Measurements from ENCODE around the gene GPR37L1. TPM values are rescaled to one million over a fixed set of nuclear protein-coding genes. Genes with fewer than 3 reads are reported as not detected.

The GPR37L1 gene
- total and polyA plus RNA-seq, 10 of the 15 experiments (the other 5 are each of a cell fraction or from before 2014, with no cell fraction given) = under 0.01 to 0.08 (median 0.02) TPM; not detected in 5

GRCh38 chr1:202129453-202130296 is 7.0 kb downstream of the GPR37L1 start:
- no peak overlapping the region for H2AFZ ChIP-seq (ENCODE audit: control insufficient read depth, low read depth, low read length)
- H3K79me2 ChIP-seq (ENCODE audit: control insufficient read depth, insufficient read depth, low read length) = no peaks in the 10 kb centered on the region
- H3K27me3 ChIP-seq (replicated peaks in 1 of 2; ENCODE audit: control insufficient read depth in 2 of 2, insufficient read depth in 2 of 2, low read length in 1 of 2) = no peaks in the 10 kb centered on the region; a peak in 2 of 4 replicates
- TF ChIP-seq PAX8 (IDR thresholded peaks at IDR 0.05) = no peak
- TF ChIP-seq MAX (IDR thresholded peaks at IDR 0.05; ENCODE audit: low read depth, low read length) = no peak
- TF ChIP-seq FOXM1 (IDR thresholded peaks at IDR 0.05; ENCODE audit: low read depth, low read length) = no peak
- no peak for TF ChIP-seq MLLT1 (IDR thresholded peaks at IDR 0.05)
- no peak for TF ChIP-seq TARDBP (IDR thresholded peaks at IDR 0.05; ENCODE audit: borderline replicate concordance)
- no peak for TF ChIP-seq CBX3 (IDR thresholded peaks at IDR 0.05; ENCODE audit: borderline replicate concordance, low read depth)
- no peak for TF ChIP-seq SMARCA5 (IDR thresholded peaks at IDR 0.05)
- TF ChIP-seq MTA3 (IDR thresholded peaks at IDR 0.05; ENCODE audit: borderline replicate concordance, low read length) = no peak
- TF ChIP-seq CEBPZ (IDR thresholded peaks at IDR 0.05; ENCODE audit: low read depth, low read length) = no peak
- no peak for TF ChIP-seq ZZZ3 (IDR thresholded peaks at IDR 0.05; ENCODE audit: control insufficient read depth, insufficient read length, low read depth)
- ChIA-PET RAD21 (ENCODE audit: unreplicated experiment) (interaction anchor here (0.7 kb wide), 1 partner anchor 14 kb away, joined by 3 read pairs; no protein-coding TSS in a partner anchor), POLR2A (interaction anchor here (0.7 kb wide), 1 partner anchor 16 kb away, joined by 3 read pairs; no protein-coding TSS in a partner anchor), CTCF (interaction anchor here (0.6 to 2.1 kb wide), 5 partner anchors 9 to 233 kb away, joined by 3 to 6 read pairs (median 4); no protein-coding TSS in a partner anchor), SMC1A (ENCODE audit: uncharacterized antibody, unreplicated experiment) (no interaction called here)
- no peak overlapping the region for H3K4me2 ChIP-seq (ENCODE audit: control insufficient read depth, insufficient read depth)
- H3K4me1 ChIP-seq (ENCODE audit: control insufficient read depth, insufficient read depth, low read length) = no peaks in the 10 kb centered on the region
- H3K27ac ChIP-seq (ENCODE audit: control insufficient read depth, insufficient read depth) = no peak overlapping the region
- no peak overlapping the region for H3K4me3 ChIP-seq
- H3K9ac ChIP-seq (ENCODE audit: control insufficient read depth, insufficient read depth, low read length) = no peak overlapping the region
- peaks cover 4 to 14% of the 10 kb centered on the region in 2 experiments for H3K36me3 ChIP-seq (ENCODE audit: control insufficient read depth in 2 of 2, insufficient read depth in 2 of 2, low read length in 1 of 2)
- WGBS (ENCODE audit: insufficient coverage, insufficient replicate concordance, low lambda C conversion rate, missing lambda C conversion rate) = 55% methylated on average over 8 of the region's 8 CpGs
- H3K9me3 ChIP-seq (replicated peaks; ENCODE audit: control insufficient read depth, insufficient read depth, low read length) = no peaks in the 10 kb centered on the region
- in situ Hi-C loops (cut with MboI) (no loop called here), intact Hi-C loops (cut with micrococcal nuclease; ENCODE audit: unreplicated experiment) (no loop called here)
- DNase-seq (ENCODE audit: low read depth, low spot score) (no peak), ATAC-seq (peak; percentile 26; the same call in 1 of the 3 replicates), FAIRE-seq (no peak)
- peaks cover 3% of the 10 kb centered on the region; the same call in 1 of the 2 replicates for H4K20me1 ChIP-seq (ENCODE audit: control insufficient read depth, insufficient read depth)
- BruUV-seq (replicated peaks) = no TSS peak
